IPS-20b (cell line): ENCODE measurements around the gene KREMEN2.
"Not testable (repeated sequence)": the region's sequence is repeated elsewhere in the genome, so short reads cannot be mapped to it uniquely, and the experiment has no call there.

Source experiments
- H3K27ac ChIP-seq: one replicate; pipeline ENCODE4 v1.5.1; 2013; ENCODE audit warnings: low read length
- H3K27me3 ChIP-seq: 2 replicates; pipeline ENCODE4 v1.6.1; 2013; ENCODE audit warnings: mild to moderate bottlenecking, low read length, inconsistent platforms; ENCODE audit not compliant: insufficient read depth
- H3K36me3 ChIP-seq: 2 replicates; pipeline ENCODE4 v1.6.1; 2013; ENCODE audit warnings: low read depth, mild to moderate bottlenecking, inconsistent platforms, low read length, moderate library complexity; ENCODE audit not compliant: insufficient read depth
- H3K4me1 ChIP-seq: 2 replicates; pipeline ENCODE4 v1.6.1; 2013; ENCODE audit warnings: mild to moderate bottlenecking, control low read depth, inconsistent platforms, low read length, moderate library complexity; ENCODE audit not compliant: insufficient read depth
- H3K4me3 ChIP-seq: 2 replicates; pipeline ENCODE4 v1.5.1; 2013; ENCODE audit warnings: mild to moderate bottlenecking, low read length, inconsistent platforms
- H3K9ac ChIP-seq: 2 replicates; pipeline ENCODE4 v1.6.1; 2013; ENCODE audit warnings: low read depth, mild to moderate bottlenecking, inconsistent platforms, low read length, moderate library complexity
- H3K9me3 ChIP-seq: 2 replicates; pipeline ENCODE4 v1.6.1; 2013; ENCODE audit warnings: mild to moderate bottlenecking, low read depth, low read length, inconsistent platforms; ENCODE audit not compliant: insufficient read depth

Gene KREMEN2

GRCh38 chr16:2943716-2944115, 20.4 kb upstream of the KREMEN2 start:
- H3K9me3 ChIP-seq, H3K27me3 ChIP-seq, H3K27ac ChIP-seq, H3K4me1 ChIP-seq, H3K9ac ChIP-seq, H3K4me3 ChIP-seq, H3K36me3 ChIP-seq: not testable (repeated sequence)

GRCh38 chr16:2946649-2947048, 17.4 kb upstream of the KREMEN2 start:
- H3K4me1 ChIP-seq, result no peaks in the 10 kb centered on the region
- H3K36me3 ChIP-seq, result no peaks in the 10 kb centered on the region
- H3K27me3 ChIP-seq, result no peaks in the 10 kb centered on the region
- H3K4me3 ChIP-seq, result no peak overlapping the region
- no peak overlapping the region for H3K27ac ChIP-seq
- no peak overlapping the region for H3K9ac ChIP-seq
- no peaks in the 10 kb centered on the region for H3K9me3 ChIP-seq

DNA sequence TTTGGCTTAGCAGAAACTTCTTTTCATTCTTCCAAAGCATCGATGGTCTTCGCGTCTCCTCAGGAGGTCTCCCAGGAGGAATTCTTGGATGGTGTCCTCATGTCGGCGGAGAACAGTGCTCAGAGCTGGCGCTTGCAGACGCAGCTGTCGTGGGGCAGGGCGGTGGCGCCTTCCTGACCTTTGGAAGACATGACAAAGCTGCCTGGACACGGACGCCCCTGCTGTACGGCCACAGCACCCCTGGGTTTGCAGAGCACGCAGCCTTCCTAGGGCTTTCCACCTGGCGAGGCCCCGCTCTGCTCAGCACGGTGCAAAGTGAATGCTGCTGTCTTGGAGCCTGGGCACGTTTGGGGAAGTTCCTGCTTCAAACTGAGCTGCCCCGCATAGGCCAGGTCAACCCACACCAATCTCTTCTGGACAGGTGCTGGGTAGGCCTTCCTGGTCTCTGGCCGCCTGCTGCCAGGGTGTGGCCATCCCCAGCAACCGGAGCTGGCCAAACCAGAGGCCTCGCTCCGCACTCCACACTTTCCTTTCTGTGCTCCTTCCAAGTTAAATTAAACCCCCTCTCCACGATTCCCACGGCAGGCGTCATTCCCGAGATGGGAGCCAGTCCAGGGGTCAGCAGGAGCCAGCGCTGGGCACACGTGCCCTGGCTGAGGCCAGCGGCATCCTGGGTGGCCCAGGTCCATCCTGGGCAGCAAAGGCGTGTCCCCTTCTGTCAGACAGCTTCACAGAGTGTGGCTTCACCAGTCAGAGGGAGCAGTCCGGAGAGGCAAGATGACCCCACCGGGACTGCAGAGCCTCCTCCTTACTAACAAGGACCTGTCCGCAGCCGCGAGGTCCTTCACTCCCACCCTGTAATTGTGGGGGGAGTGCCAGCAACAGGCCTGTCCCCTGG, 15.0 kb upstream of the KREMEN2 start:
- Histone ChIP-seq H3K4me3 (no peak overlapping the region), H3K27me3 (no peaks in the 10 kb centered on the region), H3K36me3 (no peaks in the 10 kb centered on the region), H3K9ac (no peak overlapping the region), H3K27ac (no peak overlapping the region), H3K9me3 (no peaks in the 10 kb centered on the region), H3K4me1 (no peaks in the 10 kb centered on the region)

DNA sequence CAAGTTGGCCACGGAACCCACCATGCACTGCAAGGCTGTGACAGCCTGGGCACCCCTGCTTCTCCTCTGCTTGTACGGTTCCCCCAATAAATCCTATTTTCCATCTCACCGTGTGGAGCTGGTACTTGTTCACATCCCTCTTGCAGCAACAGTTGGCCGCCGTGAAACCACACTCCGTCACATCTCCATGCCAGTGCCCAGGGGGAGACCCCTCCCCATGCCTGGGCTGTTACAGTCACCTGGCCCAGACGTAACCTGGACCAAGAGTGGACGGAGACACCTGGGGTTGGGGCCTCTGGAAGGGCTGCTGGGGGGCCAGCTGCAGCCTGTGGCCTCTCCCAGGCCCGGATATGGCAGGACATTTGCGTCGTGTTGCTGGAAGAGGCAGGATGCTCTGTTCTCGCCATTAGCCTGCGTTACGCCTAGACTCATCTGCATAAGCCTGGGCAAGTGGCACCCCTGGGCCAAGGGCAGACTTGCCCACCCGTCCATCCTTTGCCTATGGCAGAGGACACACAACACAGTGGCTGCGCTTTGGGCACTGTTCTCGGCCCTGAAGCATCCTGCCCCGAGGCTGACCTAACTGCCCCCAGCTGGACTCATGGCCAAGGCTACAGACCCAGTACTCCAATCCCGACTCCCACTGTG, 14.2 kb upstream of the KREMEN2 start:
- Histone ChIP-seq H3K36me3 (no peaks in the 10 kb centered on the region), H3K27ac (no peak overlapping the region), H3K4me1 (no peaks in the 10 kb centered on the region), H3K27me3 (no peaks in the 10 kb centered on the region), H3K9me3 (no peaks in the 10 kb centered on the region), H3K4me3 (no peak overlapping the region), H3K9ac (no peak overlapping the region)

- H3K9me3 ChIP-seq, result no peaks in the 10 kb centered on the region
- H3K4me1 ChIP-seq, result no peaks in the 10 kb centered on the region
Measured at GRCh38 chr16:2950353-2950724, 13.7 kb upstream of the KREMEN2 start.

GRCh38 chr16:2950773-2951172, 13.3 kb upstream of the KREMEN2 start:
- no peaks in the 10 kb centered on the region for H3K27me3 ChIP-seq
- H3K9ac ChIP-seq, result no peak overlapping the region
- H3K4me1 ChIP-seq, result peaks cover under 1% of the 10 kb centered on the region; the same call in 1 of the 2 replicates
- H3K4me3 ChIP-seq, result no peak overlapping the region
- H3K27ac ChIP-seq, result no peak overlapping the region
- H3K9me3 ChIP-seq, result no peaks in the 10 kb centered on the region
- H3K36me3 ChIP-seq, result no peaks in the 10 kb centered on the region

More at GRCh38 chr16:2950353-2950724, 13.7 kb upstream of the KREMEN2 start:
- Histone ChIP-seq H3K36me3 (no peaks in the 10 kb centered on the region), H3K4me3 (no peak overlapping the region), H3K9ac (no peak overlapping the region), H3K27me3 (no peaks in the 10 kb centered on the region), H3K27ac (no peak overlapping the region)

GRCh38 chr16:2952679-2953078, 11.4 kb upstream of the KREMEN2 start:
- Histone ChIP-seq H3K27ac (no peak overlapping the region), H3K9me3 (no peaks in the 10 kb centered on the region), H3K4me1 (peaks cover 6% of the 10 kb centered on the region; the same call in 1 of the 2 replicates), H3K9ac (no peak overlapping the region), H3K27me3 (no peaks in the 10 kb centered on the region), H3K36me3 (no peaks in the 10 kb centered on the region), H3K4me3 (no peak overlapping the region)

DNA sequence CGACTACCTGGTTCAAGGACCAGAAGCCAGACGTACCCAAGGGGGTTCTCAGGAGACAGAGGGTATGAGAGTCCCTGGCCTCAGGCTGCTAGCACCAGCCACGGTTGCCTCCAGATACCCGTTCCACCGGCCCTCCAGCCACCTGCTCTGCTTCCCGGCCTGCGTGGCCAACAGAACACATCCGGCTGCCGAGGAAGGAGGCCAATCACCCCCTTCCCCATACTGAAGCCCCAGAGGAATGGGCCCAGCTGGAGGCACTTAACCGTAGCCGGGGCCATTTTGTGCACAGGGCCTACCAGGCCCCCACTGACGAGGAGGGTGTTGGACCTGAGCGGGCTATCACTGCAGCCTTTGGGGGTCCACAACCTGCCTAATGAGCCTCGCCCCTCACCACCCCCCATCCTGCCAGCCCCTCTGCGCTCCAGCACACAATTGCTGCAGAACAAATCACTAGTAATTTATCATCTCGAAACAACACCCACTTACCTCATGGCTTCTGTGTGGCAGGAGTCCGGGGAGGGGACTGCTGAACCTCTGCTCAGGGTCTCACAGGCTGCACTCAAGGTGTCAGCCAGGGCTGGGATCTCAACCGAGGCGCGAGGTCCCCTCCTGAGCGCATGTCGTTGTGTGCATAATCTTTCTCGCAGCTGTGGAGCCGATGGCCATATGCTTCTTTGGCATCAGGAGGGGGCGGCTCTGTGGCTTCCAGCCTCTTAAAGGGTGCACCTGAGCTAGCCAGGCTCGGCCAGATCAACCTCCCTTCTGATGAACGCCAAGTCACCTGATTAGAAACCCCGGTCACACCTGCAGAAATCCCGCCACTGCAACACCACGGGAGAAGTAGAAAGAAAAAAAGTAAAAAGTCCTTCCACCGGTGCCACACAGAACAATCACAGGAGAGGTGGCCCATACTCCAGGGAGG, 10.1 kb upstream of the KREMEN2 start:
- no peaks in the 10 kb centered on the region for H3K9me3 ChIP-seq
- H3K27ac ChIP-seq, result no peak overlapping the region
- peaks cover 6% of the 10 kb centered on the region; the same call in 1 of the 2 replicates for H3K4me1 ChIP-seq
- no peak overlapping the region for H3K4me3 ChIP-seq
- H3K36me3 ChIP-seq, result no peaks in the 10 kb centered on the region
- H3K9ac ChIP-seq, result no peak overlapping the region
- H3K27me3 ChIP-seq, result no peaks in the 10 kb centered on the region

DNA sequence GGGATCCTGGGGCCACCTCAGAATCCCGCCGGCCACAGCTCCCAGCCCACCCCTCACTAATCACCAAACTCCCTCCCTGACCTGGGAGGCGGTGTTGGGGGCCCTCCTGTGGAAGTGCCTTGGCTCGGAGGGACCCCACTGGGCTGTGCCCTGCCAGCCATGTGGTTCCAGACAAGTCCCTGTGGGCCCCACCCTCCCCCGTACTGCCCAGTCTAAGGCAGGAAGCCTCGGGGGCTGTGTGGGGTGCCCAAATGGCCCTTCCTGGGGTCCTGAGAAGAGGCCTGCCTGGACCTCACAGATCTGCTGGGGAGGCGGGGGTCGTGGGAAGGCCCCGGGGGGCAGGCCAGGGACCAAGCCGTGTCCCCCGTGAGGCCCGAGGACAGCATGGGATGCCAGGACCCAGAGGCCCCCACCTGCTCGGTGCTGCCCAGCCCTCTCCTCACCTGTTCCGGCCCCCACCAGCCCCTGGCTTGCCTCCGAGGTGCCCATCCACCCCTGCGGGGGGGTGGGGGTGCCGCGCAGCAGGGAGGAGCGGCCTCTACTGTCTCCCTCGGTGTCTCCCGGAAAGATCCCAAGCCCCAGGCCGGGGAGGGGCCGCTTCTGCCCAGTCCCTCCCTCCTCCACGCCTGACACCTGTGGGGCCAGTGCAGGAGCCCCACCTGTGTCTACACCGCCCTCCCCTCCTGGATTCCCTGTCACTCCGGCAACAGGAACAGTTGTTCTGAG, 9.3 kb upstream of the KREMEN2 start:
- Histone ChIP-seq H3K4me3 (no peak overlapping the region), H3K27ac (no peak overlapping the region), H3K9me3 (no peaks in the 10 kb centered on the region)

DNA sequence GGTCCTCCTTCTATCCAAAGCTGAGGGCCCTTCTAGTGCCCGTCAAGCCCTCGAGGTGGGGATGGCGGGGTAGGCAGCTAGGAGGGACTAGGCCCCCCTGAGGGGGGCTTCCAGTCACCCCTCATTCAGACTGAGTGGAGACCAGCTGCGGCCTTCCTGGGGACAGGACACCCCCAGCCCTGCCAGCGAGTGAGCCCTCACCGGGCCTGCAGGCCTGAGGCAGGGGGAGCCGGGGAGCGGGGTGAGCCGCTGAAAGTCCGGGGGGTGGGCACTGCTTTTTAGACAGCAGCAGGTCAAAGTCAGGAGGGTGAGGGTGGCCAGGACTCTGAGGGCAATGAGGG, 8.7 kb upstream of the KREMEN2 start:
- no peaks in the 10 kb centered on the region for H3K9me3 ChIP-seq
- no peak overlapping the region for H3K9ac ChIP-seq
- H3K27ac ChIP-seq, result no peak overlapping the region
- H3K36me3 ChIP-seq, result no peaks in the 10 kb centered on the region
- H3K27me3 ChIP-seq, result no peaks in the 10 kb centered on the region
- H3K4me3 ChIP-seq, result no peak overlapping the region
- H3K4me1 ChIP-seq, result peaks cover 6% of the 10 kb centered on the region; the same call in 1 of the 2 replicates

More for the DNA sequence above, 9.3 kb upstream of the KREMEN2 start:
- H3K36me3 ChIP-seq, result no peaks in the 10 kb centered on the region
- H3K27me3 ChIP-seq, result no peaks in the 10 kb centered on the region
- H3K9ac ChIP-seq, result no peak overlapping the region
- peaks cover 6% of the 10 kb centered on the region; the same call in 1 of the 2 replicates for H3K4me1 ChIP-seq
